Activated naive CD4-positive, alpha-beta T cell treated with anti-CD3 and anti-CD28 coated beads for 36 hours (primary cell): ENCODE results near the gene FAM83E. TPM values are rescaled to one million over a fixed set of nuclear protein-coding genes. Genes with fewer than 3 reads are reported as not detected.
A peak's percentile ranks its signal among the peaks of the same experiment; 100 is the strongest.

ENCODE experiments used
- CTCF ChIA-PET: fragments of 350-600 bp; sonication (Branson Sonifier 250); formaldehyde crosslinking; loops from one replicate; lab custom pipeline; 2021; ENCODE audit warnings: antibody characterized with exemption; lab: Charles Lee
- DNase-seq: peaks from one replicate; pipeline ENCODE4 v3.0.0-alpha.2; 2020
- H3K27ac Mint-ChIP-seq: one replicate; pipeline ENCODE4 v1.8.0; 2021; ENCODE audit warnings: mild to moderate bottlenecking, mixed read lengths
- H3K27me3 Mint-ChIP-seq: one replicate; pipeline ENCODE4 v1.8.0; 2021; ENCODE audit warnings: low read depth, mixed read lengths
- H3K36me3 Mint-ChIP-seq: one replicate; pipeline ENCODE4 v1.8.0; 2021; ENCODE audit warnings: low read depth, mixed read lengths
- H3K4me1 Mint-ChIP-seq: one replicate; pipeline ENCODE4 v1.8.0; 2021; ENCODE audit warnings: low read depth, mixed read lengths
- H3K4me3 Mint-ChIP-seq: one replicate; pipeline ENCODE4 v1.8.0; 2021; ENCODE audit warnings: mild to moderate bottlenecking, moderate library complexity, mixed read lengths
- H3K9me3 Mint-ChIP-seq: one replicate; pipeline ENCODE4 v1.8.0; 2021; ENCODE audit warnings: mixed read lengths
- intact Hi-C: fragments of 100-400 bp; cut with micrococcal nuclease; formaldehyde crosslinking; loops from one replicate; pipeline ENCODE4 v1.15.1; 2023
- total RNA-seq, 2 experiments: library from RNA; stranded (reverse); gene quantifications; one replicate each; pipeline ENCODE4 v1.2.3, GENCODE V29; 2021

The FAM83E gene
- total RNA-seq, 2 experiments from 2014 or later = 2.0 TPM

DNA sequence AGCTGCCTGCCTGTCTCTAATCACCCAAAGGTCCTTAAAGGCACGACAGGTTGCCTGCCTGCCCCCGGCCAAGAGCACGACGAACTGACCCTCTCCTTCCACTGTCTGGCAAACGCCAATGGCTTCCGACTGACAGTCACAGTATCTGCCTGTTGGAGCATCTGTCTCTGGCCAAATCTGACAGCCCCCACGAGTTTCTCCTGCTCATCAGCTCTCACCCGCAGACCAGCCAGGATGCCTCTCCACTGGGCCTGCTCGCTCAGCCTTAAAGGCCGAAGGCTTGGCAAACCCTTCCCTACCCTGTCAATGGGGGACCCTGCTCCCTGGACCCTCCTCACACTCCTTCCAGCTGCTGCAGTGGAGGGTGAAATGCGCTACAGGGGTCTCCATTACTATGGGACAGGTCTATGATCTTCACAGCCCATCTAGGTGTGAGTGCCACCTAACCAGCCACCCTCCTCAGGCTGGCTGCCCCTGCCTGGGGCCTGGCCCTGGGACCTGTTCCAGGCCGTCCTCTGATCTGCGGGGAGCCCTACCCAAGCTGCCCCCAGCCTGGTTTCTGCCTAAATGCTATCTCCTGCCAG, 932 bp downstream of the FAM83E start:
- peaks cover 22% of the 10 kb centered on the region for H3K4me1 Mint-ChIP-seq
- intact Hi-C loops = no loop called here
- no peak overlapping the region for H3K4me3 Mint-ChIP-seq
- H3K27ac Mint-ChIP-seq = peak overlapping the region; percentile 50
- H3K27me3 Mint-ChIP-seq = no peaks in the 10 kb centered on the region
- peaks cover 41% of the 10 kb centered on the region for H3K36me3 Mint-ChIP-seq
- CTCF ChIA-PET = no interaction called here
- no peak for DNase-seq
- H3K9me3 Mint-ChIP-seq = no peaks in the 10 kb centered on the region

DNA sequence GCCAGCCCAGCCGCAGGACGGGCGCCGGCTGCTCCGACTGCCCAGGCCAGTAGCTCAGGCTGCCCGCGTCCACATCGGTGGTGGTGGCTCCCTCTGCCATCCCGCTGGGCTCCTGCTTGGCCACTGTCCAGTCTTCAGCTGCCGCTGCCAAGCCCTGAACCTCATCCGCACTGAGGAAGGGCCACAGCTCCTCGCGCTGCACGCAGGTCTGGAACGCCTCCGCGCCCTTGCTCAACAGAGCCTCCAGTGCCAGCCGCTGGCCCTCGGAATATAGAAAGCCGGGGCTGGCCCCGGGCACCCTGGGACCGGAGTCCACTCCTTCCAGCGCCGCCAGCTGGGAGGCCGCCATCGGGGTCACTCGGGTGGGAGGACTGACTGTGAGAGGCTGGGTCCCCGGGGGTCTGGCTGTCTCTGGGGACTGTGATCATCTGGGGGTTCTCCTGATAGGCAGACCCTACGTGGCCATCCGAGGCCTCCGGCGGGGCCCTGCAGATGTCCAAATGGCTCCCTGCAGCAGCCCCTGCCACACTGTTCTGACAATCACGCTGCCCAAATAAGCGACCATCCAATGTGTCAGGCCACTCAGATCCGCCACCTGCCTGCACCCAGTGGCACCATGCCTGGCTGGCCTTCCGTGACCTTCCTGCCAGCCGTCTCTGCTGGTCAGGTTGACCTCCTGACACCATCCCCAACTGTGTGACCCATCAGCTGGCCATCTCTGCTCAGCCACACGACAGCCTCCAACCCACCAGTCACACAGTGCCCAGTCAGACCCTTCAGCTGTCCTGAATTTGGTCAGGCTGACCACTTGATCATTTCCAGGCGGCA, 1.6 kb downstream of the FAM83E start:
- Mint-ChIP-seq H3K36me3 (peaks cover 34% of the 10 kb centered on the region), H3K9me3 (no peaks in the 10 kb centered on the region), H3K4me1 (peaks cover 21% of the 10 kb centered on the region), H3K27ac (no peak overlapping the region), H3K4me3 (no peak overlapping the region), H3K27me3 (no peaks in the 10 kb centered on the region)
- CTCF ChIA-PET = no interaction called here
- DNase-seq = no peak
- intact Hi-C loops = no loop called here

DNA sequence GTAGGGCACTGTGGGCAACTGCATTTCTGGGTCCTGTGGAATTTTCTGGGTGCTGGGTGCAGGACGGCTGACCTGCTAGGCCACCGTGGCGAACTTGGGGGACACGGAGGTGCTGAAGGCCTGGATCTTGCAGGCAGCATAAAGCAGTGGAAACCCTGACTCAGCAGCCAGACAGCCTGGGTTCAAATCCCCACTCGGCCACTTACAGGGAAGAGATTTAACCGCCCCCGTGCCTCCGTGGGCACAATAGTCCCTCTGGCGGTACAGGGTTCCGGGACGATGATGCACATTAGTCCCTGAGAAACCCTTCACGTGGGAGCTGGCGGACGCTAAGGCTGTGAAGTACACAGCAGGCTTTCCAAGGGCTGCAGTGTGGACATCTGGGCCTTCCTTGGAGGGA, 3.0 kb downstream of the FAM83E start:
- no peak for DNase-seq
- CTCF ChIA-PET = no interaction called here
- Mint-ChIP-seq H3K4me3 (no peak overlapping the region), H3K27me3 (no peaks in the 10 kb centered on the region), H3K4me1 (peaks cover 13% of the 10 kb centered on the region), H3K9me3 (no peaks in the 10 kb centered on the region), H3K36me3 (peaks cover 20% of the 10 kb centered on the region), H3K27ac (no peak overlapping the region)
- intact Hi-C loops = no loop called here

DNA sequence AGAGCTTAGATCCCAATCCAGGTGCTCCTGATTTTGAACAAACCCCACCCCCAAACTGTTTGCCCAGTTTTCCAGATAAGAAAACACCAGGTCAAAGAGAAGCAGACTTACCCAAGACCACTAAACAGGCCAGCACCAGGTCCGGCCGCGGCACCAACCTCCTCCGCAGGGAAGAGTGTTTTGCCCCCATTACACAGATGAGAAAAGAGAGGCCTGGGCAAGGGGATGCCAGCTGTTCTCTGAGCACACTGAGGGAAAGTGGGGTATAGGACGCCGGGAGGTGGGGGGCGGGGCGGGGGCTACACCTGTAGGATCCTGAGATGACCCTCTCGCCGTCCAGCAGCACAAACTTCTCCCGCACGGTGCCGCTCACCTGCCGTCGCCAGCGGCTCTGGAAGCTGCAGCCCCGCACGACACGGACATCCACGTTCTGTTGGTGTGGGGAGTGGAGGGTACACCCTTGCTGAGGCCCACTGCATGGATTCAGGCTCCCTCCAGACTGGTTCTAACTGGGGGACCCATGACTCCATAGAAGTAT, 5.2 kb downstream of the FAM83E start:
- Mint-ChIP-seq H3K27me3 (no peaks in the 10 kb centered on the region), H3K4me3 (no peak overlapping the region), H3K27ac (no peak overlapping the region), H3K36me3 (peaks cover 4% of the 10 kb centered on the region), H3K4me1 (peaks cover 2% of the 10 kb centered on the region), H3K9me3 (no peaks in the 10 kb centered on the region)
- no peak for DNase-seq
- intact Hi-C loops = loop anchor here (2.0 kb wide), 1 partner anchor 25 kb away; no protein-coding TSS in a partner anchor
- CTCF ChIA-PET = interaction anchor here (0.6 to 5.4 kb wide), 9 partner anchors 23 to 122 kb away, joined by 3 to 24 read pairs (median 6); no protein-coding TSS in a partner anchor

DNA sequence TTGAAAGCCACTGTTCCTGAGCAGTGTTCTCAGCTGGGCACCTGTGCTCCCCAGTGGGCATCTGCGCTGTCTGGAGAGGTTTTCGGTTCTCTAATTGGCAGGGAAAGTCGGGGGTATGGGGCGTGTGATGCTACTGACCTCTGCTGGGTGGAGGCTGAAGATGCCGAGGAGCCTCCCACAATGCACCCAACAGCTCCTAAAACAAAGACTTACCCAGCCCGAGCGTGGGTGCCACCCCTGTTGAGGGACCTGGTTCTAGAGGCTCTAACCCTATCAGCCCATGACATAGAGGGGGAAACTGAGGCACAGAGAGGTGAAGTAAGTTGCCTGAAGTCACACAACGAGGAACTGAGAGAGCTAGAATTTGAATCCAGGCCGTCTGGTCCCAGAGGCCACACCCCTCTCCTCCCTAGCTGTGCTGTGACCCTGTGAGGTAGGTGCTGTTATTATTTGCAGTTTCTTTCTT, 6.0 kb downstream of the FAM83E start:
- CTCF ChIA-PET = interaction anchor here (0.6 to 5.4 kb wide), 12 partner anchors 8 to 121 kb away, joined by 3 to 24 read pairs (median 6); no protein-coding TSS in a partner anchor
- H3K27ac Mint-ChIP-seq = no peak overlapping the region
- intact Hi-C loops = loop anchor here (1.0 to 2.0 kb wide), 3 partner anchors 24 to 120 kb away; no protein-coding TSS in a partner anchor

GRCh38 chr19:48607359-48607755, 7.5 kb downstream of the FAM83E start:
- no peaks in the 10 kb centered on the region for H3K9me3 Mint-ChIP-seq
- H3K4me3 Mint-ChIP-seq = no peak overlapping the region
- H3K4me1 Mint-ChIP-seq = peaks cover 2% of the 10 kb centered on the region
- no peaks in the 10 kb centered on the region for H3K27me3 Mint-ChIP-seq
- CTCF ChIA-PET = interaction anchor here (0.6 to 5.4 kb wide), 6 partner anchors 18 to 840 kb away, joined by 3 to 24 read pairs (median 6); no protein-coding TSS in a partner anchor
- H3K36me3 Mint-ChIP-seq = no peaks in the 10 kb centered on the region
- intact Hi-C loops = no loop called here
- no peak for DNase-seq
- H3K27ac Mint-ChIP-seq = no peak overlapping the region

More for the DNA sequence above, 6.0 kb downstream of the FAM83E start:
- Mint-ChIP-seq H3K27me3 (no peaks in the 10 kb centered on the region), H3K4me3 (no peak overlapping the region), H3K9me3 (no peaks in the 10 kb centered on the region), H3K36me3 (peaks cover 3% of the 10 kb centered on the region), H3K4me1 (peaks cover 2% of the 10 kb centered on the region)
- peak; percentile 64 for DNase-seq

GRCh38 chr19:48606463-48607358, 8.2 kb downstream of the FAM83E start, which contains the start of gene SPACA4:
Gene SPACA4, plus strand, starts transcription at chr19:48606742. Its CDS starts 237 bp downstream, at chr19:48606979.
- H3K27ac Mint-ChIP-seq = no peak within 1 kb of the TSS
- no peaks in the 10 kb centered on the region for H3K9me3 Mint-ChIP-seq
- CTCF ChIA-PET = interaction anchor here (0.6 to 5.4 kb wide), 5 partner anchors 20 to 236 kb away, joined by 3 to 24 read pairs (median 5); no protein-coding TSS in a partner anchor
- H3K4me3 Mint-ChIP-seq = no peak within 1 kb of the TSS
- H3K36me3 Mint-ChIP-seq = no peaks in the 10 kb centered on the region
- no peak for DNase-seq
- no peaks in the 10 kb centered on the region for H3K27me3 Mint-ChIP-seq
- intact Hi-C loops = no loop called here
- H3K4me1 Mint-ChIP-seq = peaks cover 2% of the 10 kb centered on the region

DNA sequence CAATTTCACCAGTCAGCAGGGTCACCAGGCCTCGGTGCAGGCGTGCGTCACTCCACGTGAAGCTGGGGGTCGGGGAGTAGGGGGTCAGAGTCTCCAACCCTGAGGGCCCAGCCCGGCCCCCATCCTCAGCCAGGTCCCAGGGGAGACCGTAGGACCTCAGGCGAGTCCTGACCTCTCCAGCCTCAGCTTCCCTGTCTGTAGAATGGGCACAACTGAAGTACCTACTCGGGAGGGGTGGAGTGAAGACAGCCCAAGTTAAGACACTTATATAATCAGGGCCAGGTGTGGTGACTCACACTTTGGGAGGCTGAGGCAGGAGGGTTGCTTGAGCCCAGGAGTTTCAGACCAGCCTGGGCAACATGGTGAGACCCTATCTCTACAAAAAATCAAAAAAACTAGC, 11.0 kb downstream of the FAM83E start:
- H3K4me1 Mint-ChIP-seq = peaks cover 1% of the 10 kb centered on the region
- H3K9me3 Mint-ChIP-seq = no peaks in the 10 kb centered on the region
- no peak overlapping the region for H3K4me3 Mint-ChIP-seq
- no peak for DNase-seq
- H3K36me3 Mint-ChIP-seq = no peaks in the 10 kb centered on the region
- CTCF ChIA-PET = no interaction called here
- no peaks in the 10 kb centered on the region for H3K27me3 Mint-ChIP-seq
- intact Hi-C loops = no loop called here
- no peak overlapping the region for H3K27ac Mint-ChIP-seq

GRCh38 chr19:48603449-48603848, 11.4 kb downstream of the FAM83E start:
- no peaks in the 10 kb centered on the region for H3K9me3 Mint-ChIP-seq
- no peak overlapping the region for H3K4me3 Mint-ChIP-seq
- no peak overlapping the region for H3K27ac Mint-ChIP-seq
- intact Hi-C loops = no loop called here
- CTCF ChIA-PET = no interaction called here
- no peaks in the 10 kb centered on the region for H3K36me3 Mint-ChIP-seq
- H3K4me1 Mint-ChIP-seq = no peaks in the 10 kb centered on the region
- H3K27me3 Mint-ChIP-seq = no peaks in the 10 kb centered on the region
- DNase-seq = no peak

GRCh38 chr19:48603001-48603400, 11.9 kb downstream of the FAM83E start:
- H3K27ac Mint-ChIP-seq = no peak overlapping the region
- no peak for DNase-seq
- H3K36me3 Mint-ChIP-seq = no peaks in the 10 kb centered on the region
- intact Hi-C loops = no loop called here
- CTCF ChIA-PET = interaction anchor here (1.3 kb wide), 1 partner anchor 18 kb away, joined by 3 read pairs; no protein-coding TSS in a partner anchor
- no peaks in the 10 kb centered on the region for H3K9me3 Mint-ChIP-seq
- H3K27me3 Mint-ChIP-seq = no peaks in the 10 kb centered on the region
- no peaks in the 10 kb centered on the region for H3K4me1 Mint-ChIP-seq
- H3K4me3 Mint-ChIP-seq = no peak overlapping the region

GRCh38 chr19:48600679-48601417, 14.0 kb downstream of the FAM83E start:
- H3K27me3 Mint-ChIP-seq = no peaks in the 10 kb centered on the region
- no peaks in the 10 kb centered on the region for H3K9me3 Mint-ChIP-seq

More at GRCh38 chr19:48600679-48601417, 14.0 kb downstream of the FAM83E start:
- Mint-ChIP-seq H3K4me3 (no peak overlapping the region), H3K4me1 (no peaks in the 10 kb centered on the region), H3K27ac (no peak overlapping the region), H3K36me3 (no peaks in the 10 kb centered on the region)
- no peak for DNase-seq
- intact Hi-C loops = no loop called here
- CTCF ChIA-PET = interaction anchor here (1.9 kb wide), 1 partner anchor 11 kb away, joined by 6 read pairs; no protein-coding TSS in a partner anchor
